Esophagus squamous epithelium (tissue), 5 donors: ENCODE data around the gene PEX14. TPM values are rescaled to one million over a fixed set of nuclear protein-coding genes. Genes with fewer than 3 reads are reported as not detected.
"Not testable (repeated sequence)": the region's sequence is repeated elsewhere in the genome, so short reads cannot be mapped to it uniquely, and the experiment has no call there.

Experiments
- DNase-seq: peaks from one replicate; lab custom pipeline; 2025; lab: John Stamatoyannopoulos, UW
- H3K27ac ChIP-seq, 4 donors: fragments of 200-600 bp; sonication (generic); one replicate each; pipeline ENCODE4 v1.5.1; 2016 to 2019; ENCODE audit warnings: mild to moderate bottlenecking in 1 of 4
- H3K27me3 ChIP-seq, 4 donors: fragments of 200-600 bp; sonication (generic); 1 replicate in 3 of 4; 2 replicates in 1 of 4; pipeline versions ENCODE4 v1.5.1 to v1.6.0; 2017 to 2021; ENCODE audit warnings: antibody characterized with exemption in 1 of 4
- H3K36me3 ChIP-seq, 3 donors: fragments of 200-600 bp; sonication (generic); one replicate each; pipeline ENCODE4 v1.5.1; 2016 to 2019
- H3K4me1 ChIP-seq, 3 donors: fragments of 200-600 bp; sonication (generic); one replicate each; pipeline ENCODE4 v1.5.1; 2017 to 2019
- H3K4me3 ChIP-seq, 4 donors: fragments of 200-600 bp; sonication (generic); 1 replicate in 3 of 4; 2 replicates in 1 of 4; pipeline ENCODE4 v1.5.1; 2016 to 2019; ENCODE audit warnings: mild to moderate bottlenecking in 2 of 4, moderate library complexity in 1 of 4
- H3K9me3 ChIP-seq, 3 donors: fragments of 200-600 bp; sonication (generic); one replicate each; pipeline ENCODE4 v1.5.1; 2016 to 2019
- POLR2A ChIP-seq, 4 donors: fragments of 450-650 bp; IDR thresholded peaks; one replicate each; pipeline ENCODE4 v1.6.1; 2017; ENCODE audit warnings: antibody characterized with exemption in 4 of 4, mild to moderate bottlenecking in 4 of 4, moderate library complexity in 3 of 4
- WGBS, 2 donors: methylation state at CpG; one replicate each; pipeline ENCODE4 v1.1.5; 2018; 5-methylcytosine and 5-hydroxymethylcytosine counted together
- intact Hi-C: fragments of 100-400 bp; cut with DNase I; formaldehyde crosslinking; loops from one replicate; pipeline ENCODE4 v1.15.0; 2022
- total RNA-seq, 4 donors: library from RNA; depleted of rRNA; stranded (reverse); fragments of >200 nt; gene quantifications; one replicate each; pipeline ENCODE4 v1.1.0, GENCODE V29; 2016
- TF ChIP-seq, protein P1 (sequence below), 6 experiments: fragments of 450-650 bp in 4 of 6; fragments of 200-600 bp in 2 of 6; sonication (generic) in 2 of 6; IDR thresholded peaks; one replicate each; pipeline ENCODE4 v1.5.1; 2016 to 2019; ENCODE audit warnings: antibody characterized with exemption in 6 of 6, mild to moderate bottlenecking in 4 of 6, moderate library complexity in 4 of 6
- donor health status: DM: yes; HTN: yes; CAD: no.

PEX14 gene
- total RNA-seq, 4 donors from 2014 or later, result 9.4 to 22.9 (median 15.2) TPM

DNA sequence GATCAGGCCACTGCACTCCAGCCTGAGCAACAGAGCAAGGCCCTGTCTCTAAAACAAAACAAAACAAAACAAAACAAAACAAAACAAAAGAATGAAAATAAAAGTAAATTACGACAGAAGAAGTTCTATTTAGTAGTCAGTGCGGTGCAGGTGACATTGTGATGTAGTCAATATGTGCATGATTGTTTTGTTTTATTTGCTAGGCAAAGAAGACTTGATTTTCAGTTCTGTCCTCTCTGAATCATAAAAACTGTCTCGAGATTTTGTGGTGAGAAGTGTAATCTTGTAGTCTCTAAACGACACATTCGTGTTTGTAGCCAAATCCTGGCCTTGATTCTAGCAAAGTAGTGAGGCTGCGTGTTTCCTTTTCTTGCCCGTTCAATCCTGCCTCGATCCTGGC, 23.5 kb downstream of the PEX14 start:
- intact Hi-C loops, result no loop called here
- no peak for DNase-seq
- TF ChIP-seq, protein P1, sequence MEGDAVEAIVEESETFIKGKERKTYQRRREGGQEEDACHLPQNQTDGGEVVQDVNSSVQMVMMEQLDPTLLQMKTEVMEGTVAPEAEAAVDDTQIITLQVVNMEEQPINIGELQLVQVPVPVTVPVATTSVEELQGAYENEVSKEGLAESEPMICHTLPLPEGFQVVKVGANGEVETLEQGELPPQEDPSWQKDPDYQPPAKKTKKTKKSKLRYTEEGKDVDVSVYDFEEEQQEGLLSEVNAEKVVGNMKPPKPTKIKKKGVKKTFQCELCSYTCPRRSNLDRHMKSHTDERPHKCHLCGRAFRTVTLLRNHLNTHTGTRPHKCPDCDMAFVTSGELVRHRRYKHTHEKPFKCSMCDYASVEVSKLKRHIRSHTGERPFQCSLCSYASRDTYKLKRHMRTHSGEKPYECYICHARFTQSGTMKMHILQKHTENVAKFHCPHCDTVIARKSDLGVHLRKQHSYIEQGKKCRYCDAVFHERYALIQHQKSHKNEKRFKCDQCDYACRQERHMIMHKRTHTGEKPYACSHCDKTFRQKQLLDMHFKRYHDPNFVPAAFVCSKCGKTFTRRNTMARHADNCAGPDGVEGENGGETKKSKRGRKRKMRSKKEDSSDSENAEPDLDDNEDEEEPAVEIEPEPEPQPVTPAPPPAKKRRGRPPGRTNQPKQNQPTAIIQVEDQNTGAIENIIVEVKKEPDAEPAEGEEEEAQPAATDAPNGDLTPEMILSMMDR (IDR thresholded peaks at IDR 0.05), result no peak
- no peak for TF ChIP-seq POLR2A (IDR thresholded peaks at IDR 0.05)
- WGBS, 2 donors, result 78 to 82% methylated on average over 8 of the region's 8 CpGs
- H3K4me1 ChIP-seq, result peaks cover 11 to 51% (median 20%) of the 10 kb centered on the region in 3 donors
- H3K27ac ChIP-seq, result no peak overlapping the region
- H3K4me3 ChIP-seq, result no peak overlapping the region
- no peaks in the 10 kb centered on the region for H3K27me3 ChIP-seq
- H3K9me3 ChIP-seq, result no peaks in the 10 kb centered on the region
- H3K36me3 ChIP-seq, result peaks cover 0 to 6% (median 0%) of the 10 kb centered on the region in 3 donors

DNA sequence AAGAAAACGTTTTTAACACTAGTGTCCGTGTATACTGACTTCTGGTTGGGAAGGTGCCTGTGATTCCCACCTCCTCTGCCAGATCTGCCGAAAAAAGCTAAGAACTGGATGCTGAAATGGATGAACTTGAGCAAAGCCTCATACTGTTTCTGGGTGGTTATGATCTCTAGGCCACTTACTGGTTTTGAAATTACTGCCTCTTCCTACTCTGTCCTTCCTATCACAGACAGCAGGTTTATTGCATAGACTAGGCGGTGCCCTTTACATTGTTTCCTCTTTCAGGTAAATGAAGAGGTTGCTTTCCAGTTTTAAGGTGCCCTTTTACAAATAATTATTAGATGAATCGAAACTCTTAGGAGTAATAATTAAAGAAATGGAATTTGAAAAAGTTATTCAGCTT, 27.5 kb downstream of the PEX14 start:
- 79% methylated on average over 5 of the region's 5 CpGs for WGBS, 2 donors
- intact Hi-C loops, result no loop called here
- no peak for DNase-seq

DNA sequence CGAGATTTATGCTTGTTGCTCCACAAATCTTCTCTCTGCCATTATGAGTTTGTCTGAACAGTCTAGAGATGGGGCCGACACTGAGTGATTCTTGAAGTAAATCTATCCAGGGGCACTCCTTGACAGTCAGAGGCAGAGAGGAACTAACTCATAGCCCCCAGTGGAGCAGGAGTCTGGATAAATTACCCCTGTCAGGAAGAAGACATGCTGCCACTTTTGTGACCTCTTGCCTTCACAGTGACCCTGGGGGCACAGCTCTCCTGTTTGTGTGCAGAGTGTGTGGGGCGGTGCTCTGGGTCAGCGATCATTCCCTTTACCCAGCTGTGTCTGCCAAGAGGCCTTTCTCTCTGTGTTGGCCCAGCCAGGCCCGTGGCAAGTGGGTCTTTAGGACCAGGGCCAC, 29.5 kb downstream of the PEX14 start:
- H3K4me3 ChIP-seq, result no peak overlapping the region
- H3K27ac ChIP-seq, result no peak overlapping the region
- no peaks in the 10 kb centered on the region for H3K36me3 ChIP-seq
- DNase-seq, result no peak
- WGBS, 2 donors, result 54 to 74% methylated on average over 4 to 5 of the region's 5 CpGs
- peaks cover 0 to 39% (median 0%) of the 10 kb centered on the region in 3 donors for H3K4me1 ChIP-seq
- H3K27me3 ChIP-seq, result no peaks in the 10 kb centered on the region
- no peaks in the 10 kb centered on the region for H3K9me3 ChIP-seq
- intact Hi-C loops, result no loop called here
- no peak for TF ChIP-seq POLR2A (IDR thresholded peaks at IDR 0.05)
- TF ChIP-seq, protein P1 (IDR thresholded peaks at IDR 0.05), result no peak

More for the DNA sequence above, 27.5 kb downstream of the PEX14 start:
- TF ChIP-seq POLR2A (IDR thresholded peaks at IDR 0.05), result no peak
- TF ChIP-seq, protein P1 (IDR thresholded peaks at IDR 0.05), result no peak
- Histone ChIP-seq H3K27ac (no peak overlapping the region), H3K27me3 (no peaks in the 10 kb centered on the region), H3K4me1 (peaks cover 0 to 20% (median 0%) of the 10 kb centered on the region in 3 donors), H3K36me3 (peaks cover 0 to 3% (median 0%) of the 10 kb centered on the region in 3 donors), H3K4me3 (no peak overlapping the region), H3K9me3 (no peaks in the 10 kb centered on the region)

DNA sequence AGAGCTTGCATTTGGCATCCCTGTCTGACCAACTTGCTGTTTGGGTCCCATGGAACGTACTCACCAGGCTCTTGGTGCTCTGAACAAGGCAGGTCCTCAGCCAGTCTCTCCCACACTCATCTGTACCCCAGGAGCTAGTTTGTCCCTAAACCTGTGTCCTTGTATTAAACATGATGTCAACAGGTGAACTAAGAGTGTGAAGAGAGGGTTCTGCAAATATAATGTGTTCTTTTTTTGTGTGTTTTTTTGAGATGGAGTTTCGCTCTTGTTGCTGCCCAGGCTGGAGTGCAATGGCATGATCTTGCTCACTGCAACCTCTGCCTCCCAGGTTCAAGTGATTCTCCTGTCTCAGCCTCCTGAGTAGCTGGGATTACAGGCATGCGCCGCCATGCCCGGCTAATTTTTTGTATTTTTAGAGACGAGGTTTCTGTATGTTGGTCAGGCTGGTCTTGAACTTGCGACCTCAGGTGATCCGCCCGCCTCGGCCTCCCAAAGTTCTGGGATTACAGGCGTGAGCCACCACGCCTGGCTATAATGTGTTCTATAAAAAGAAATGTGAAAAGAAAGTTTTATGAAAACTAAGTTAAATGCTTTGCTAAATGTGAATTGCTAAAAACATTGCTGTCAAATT, 31.4 kb downstream of the PEX14 start:
- H3K27me3 ChIP-seq, DNase-seq, H3K9me3 ChIP-seq, H3K4me3 ChIP-seq, H3K27ac ChIP-seq, H3K36me3 ChIP-seq: not testable (repeated sequence)
- H3K4me1 ChIP-seq, result peaks cover 15 to 52% (median 18%) of the 10 kb centered on the region in 3 donors
- intact Hi-C loops, result loop anchor here (5.0 kb wide), 1 partner anchor 361 kb away; no protein-coding TSS in a partner anchor
- WGBS, 2 donors, result 86 to 90% methylated on average over 12 of the region's 12 CpGs

DNA sequence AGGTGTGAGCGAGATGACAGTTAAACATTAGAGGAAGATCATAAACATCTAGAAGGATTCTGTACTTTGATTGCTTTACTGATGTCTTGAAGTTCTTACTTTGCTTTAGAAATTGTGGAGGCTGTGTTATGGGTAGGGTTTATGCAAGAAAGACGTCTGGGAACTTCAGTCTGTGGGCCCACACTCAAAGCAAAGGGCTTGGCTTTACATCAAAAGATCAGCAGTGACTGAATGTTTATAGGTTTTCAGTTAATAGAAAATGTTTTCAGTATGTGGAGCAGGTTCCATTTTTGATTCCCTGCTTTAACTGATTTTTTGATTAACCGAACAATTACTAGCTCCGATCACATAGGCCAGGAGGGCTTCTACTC, 31.9 kb downstream of the PEX14 start:
- intact Hi-C loops, result loop anchor here (5.0 kb wide), 1 partner anchor 361 kb away; no protein-coding TSS in a partner anchor
- H3K4me1 ChIP-seq, result peaks cover 20 to 57% (median 22%) of the 10 kb centered on the region in 3 donors

More for the DNA sequence above, 31.9 kb downstream of the PEX14 start:
- no peak for TF ChIP-seq POLR2A (IDR thresholded peaks at IDR 0.05)
- TF ChIP-seq, protein P1 (IDR thresholded peaks at IDR 0.05), result no peak
- Histone ChIP-seq H3K27ac (no peak overlapping the region), H3K36me3 (no peaks in the 10 kb centered on the region), H3K4me3 (no peak overlapping the region), H3K27me3 (no peaks in the 10 kb centered on the region), H3K9me3 (no peaks in the 10 kb centered on the region)
- DNase-seq, result no peak
- 63 to 70% methylated on average over 4 of the region's 4 CpGs for WGBS, 2 donors
